Brain microvascular endothelial cell (primary cell): ENCODE results near the gene PTGER4.
"Not testable (repeated sequence)": the region's sequence is repeated elsewhere in the genome, so short reads cannot be mapped to it uniquely, and the experiment has no call there.

ENCODE experiments used
- DNase-seq: peaks from one replicate; pipeline ENCODE4 v3.0.0-alpha.2; 2020
- H3K27ac ChIP-seq: fragments of 250-450 bp; sonication (Bioruptor Pico); 2 replicates; pipeline ENCODE4 v1.5.1; 2020; ENCODE audit warnings: mild to moderate bottlenecking, moderate library complexity
- H3K27me3 ChIP-seq: fragments of 250-450 bp; sonication (Bioruptor Pico); replicated peaks from 2 replicates; pipeline ENCODE4 v1.5.1; 2020; ENCODE audit warnings: mild to moderate bottlenecking
- H3K36me3 ChIP-seq: fragments of 250-450 bp; sonication (Bioruptor Pico); replicated peaks from 2 replicates; pipeline ENCODE4 v1.5.1; 2020; ENCODE audit warnings: mild to moderate bottlenecking
- H3K4me3 ChIP-seq: 2 replicates; pipeline ENCODE4 v1.5.1; 2011; ENCODE audit warnings: low read depth, mild to moderate bottlenecking, control low read depth, low read length, moderate library complexity
- CTCF ChIP-seq: IDR thresholded peaks from 2 replicates; pipeline ENCODE4 v1.5.1; 2011; ENCODE audit warnings: low read depth, mild to moderate bottlenecking, moderate library complexity, low read length, control low read depth, inconsistent platforms; ENCODE audit errors: missing control alignments
- in situ Hi-C: cut with HindIII; loops from 2 replicates; pipeline ENCODE4 v1.10.0; 2017; ENCODE audit warnings: low sequenced_read_pairs, low pct_ligation_motif_present

The PTGER4 gene

GRCh38 chr5:40689438-40689837 is 9.7 kb downstream of the PTGER4 start:
- H3K27ac ChIP-seq, result peak overlapping the region; percentile 56
- peak; percentile 96 for DNase-seq
- in situ Hi-C loops, result no loop called here
- H3K27me3 ChIP-seq, result no peaks in the 10 kb centered on the region
- no peak for TF ChIP-seq CTCF
- no peak overlapping the region for H3K4me3 ChIP-seq
- H3K36me3 ChIP-seq, result peaks cover 31% of the 10 kb centered on the region

DNA sequence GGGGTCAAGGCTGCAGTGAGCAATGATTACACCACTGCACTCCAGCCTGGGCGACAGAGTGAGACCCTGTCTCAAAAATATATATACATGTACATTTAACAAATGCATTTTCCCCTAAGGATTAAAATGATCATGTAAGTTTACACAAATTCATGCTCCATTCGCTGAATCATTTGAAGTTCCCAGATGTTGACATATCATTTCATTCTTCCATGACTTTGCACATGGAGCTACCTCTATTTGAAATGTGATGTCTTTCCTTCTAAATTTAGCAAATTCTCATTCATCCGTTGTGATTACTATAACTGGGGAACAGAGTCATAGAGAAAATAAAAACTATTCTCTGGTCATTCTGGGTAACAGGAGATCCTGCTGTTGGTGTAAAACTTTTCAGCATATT is 10.6 kb downstream of the PTGER4 start:
- H3K36me3 ChIP-seq, result peaks cover 34% of the 10 kb centered on the region
- TF ChIP-seq CTCF, result no peak
- no peaks in the 10 kb centered on the region for H3K27me3 ChIP-seq
- H3K4me3 ChIP-seq, result no peak overlapping the region
- in situ Hi-C loops, result no loop called here
- DNase-seq, result no peak
- no peak overlapping the region for H3K27ac ChIP-seq

GRCh38 chr5:40691894-40692293 is 12.2 kb downstream of the PTGER4 start:
- no peak overlapping the region for H3K4me3 ChIP-seq
- no peak for DNase-seq
- in situ Hi-C loops, result no loop called here
- H3K27me3 ChIP-seq, result no peaks in the 10 kb centered on the region
- no peak overlapping the region for H3K27ac ChIP-seq
- no peak for TF ChIP-seq CTCF
- H3K36me3 ChIP-seq, result peaks cover 32% of the 10 kb centered on the region

- H3K36me3 ChIP-seq, result peaks cover 23% of the 10 kb centered on the region
- TF ChIP-seq CTCF, result no peak
- H3K27me3 ChIP-seq, result no peaks in the 10 kb centered on the region
- no peak overlapping the region for H3K4me3 ChIP-seq
- H3K27ac ChIP-seq, result no peak overlapping the region
- in situ Hi-C loops, result no loop called here
- DNase-seq, result no peak
Observed at GRCh38 chr5:40694433-40694832, 14.7 kb downstream of the PTGER4 start.

DNA sequence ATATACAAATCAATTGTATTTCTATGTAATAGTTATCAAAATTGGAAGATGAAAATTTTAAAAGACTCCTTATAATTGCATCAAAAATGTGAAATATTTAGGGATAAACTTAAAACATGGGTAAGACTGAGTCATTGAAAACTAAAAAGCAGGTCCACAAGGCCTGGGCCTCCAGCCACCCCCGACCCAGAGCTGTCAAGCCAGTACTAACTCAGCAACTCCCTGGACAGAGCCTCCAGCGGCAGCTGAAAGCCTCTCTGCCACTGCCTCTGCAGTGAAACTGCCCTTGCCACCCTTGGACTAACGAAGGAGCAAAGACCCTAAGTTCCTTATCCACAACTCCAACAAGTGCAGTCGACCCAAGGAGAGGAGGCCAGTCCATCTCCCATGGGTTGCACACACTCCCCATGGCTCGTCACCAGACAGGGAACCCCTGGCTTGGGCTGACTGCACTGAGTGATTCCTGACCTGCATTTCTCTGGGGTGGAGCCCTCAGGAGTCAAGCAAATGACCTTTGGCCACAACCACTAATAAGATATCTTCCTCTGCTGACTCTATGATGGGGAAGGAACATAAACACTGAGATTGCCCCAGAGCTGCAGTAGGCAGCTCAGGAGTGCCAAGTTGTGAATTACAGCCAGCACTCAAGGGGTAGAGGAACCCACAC is 20.5 kb downstream of the PTGER4 start:
- DNase-seq, result no peak
- Histone ChIP-seq H3K4me3 (no peak overlapping the region), H3K27ac (no peak overlapping the region), H3K36me3 (no peaks in the 10 kb centered on the region), H3K27me3 (no peaks in the 10 kb centered on the region)
- TF ChIP-seq CTCF, result no peak
- in situ Hi-C loops, result no loop called here

DNA sequence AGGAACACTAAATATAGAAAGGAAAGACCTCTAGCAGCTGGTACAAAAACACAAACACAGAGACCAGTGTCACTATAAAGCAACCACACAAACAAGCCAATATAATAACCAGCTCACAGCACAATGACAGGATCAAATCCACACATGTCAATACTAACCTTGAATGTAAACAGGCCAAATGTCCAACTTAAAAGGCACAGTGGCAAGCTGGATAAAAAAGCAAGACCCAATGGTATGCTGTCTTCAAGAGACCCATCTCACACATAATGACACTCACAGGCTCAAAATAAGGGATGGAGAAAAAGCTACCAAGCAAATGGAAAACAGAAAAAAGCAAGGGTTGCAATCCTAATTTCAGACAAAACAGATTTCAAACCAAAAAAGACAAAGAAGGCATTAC is 22.3 kb downstream of the PTGER4 start:
- in situ Hi-C loops, result not testable (repeated sequence)

GRCh38 chr5:40705484-40705883 is 25.8 kb downstream of the PTGER4 start:
- DNase-seq, H3K27ac ChIP-seq, H3K4me3 ChIP-seq, H3K27me3 ChIP-seq, in situ Hi-C loops, H3K36me3 ChIP-seq: not testable (repeated sequence)

More for the DNA sequence above, 22.3 kb downstream of the PTGER4 start:
- H3K36me3 ChIP-seq, H3K27ac ChIP-seq, H3K4me3 ChIP-seq, DNase-seq, H3K27me3 ChIP-seq: not testable (repeated sequence)

GRCh38 chr5:40710575-40710974 is 30.9 kb downstream of the PTGER4 start:
- DNase-seq, H3K36me3 ChIP-seq, H3K27me3 ChIP-seq, H3K4me3 ChIP-seq, H3K27ac ChIP-seq, in situ Hi-C loops: not testable (repeated sequence)
